HCT116 (cell line): Measurements from ENCODE around the gene CCL15. TPM values are rescaled to one million over a fixed set of nuclear protein-coding genes. Genes with fewer than 3 reads are reported as not detected.

Experiments used
- ATAC-seq: fragments of 200-7000 bp; cut with Tn5 transposase; 2 replicates; pipeline ENCODE4 v1.9.1; 2020; ENCODE audit warnings: mild to moderate bottlenecking, moderate library complexity
- BruUV-seq: library from RNA; stranded (reverse); fragments of 400-500 nt; replicated peaks from 2 replicates; lab custom pipeline; 2021; lab: Mats Ljungman, UMichigan
- CTCF ChIA-PET: fragments of 300-600 bp; sonication (Branson Sonifier 250); formaldehyde crosslinking; loops from one replicate; lab custom pipeline; 2021; ENCODE audit warnings: antibody characterized with exemption; lab: Charles Lee
- POLR2A ChIA-PET: fragments of 300-600, 350-600 bp; sonication (Branson Sonifier 250); formaldehyde crosslinking; loops from one replicate; lab custom pipeline; 2021; ENCODE audit warnings: antibody characterized with exemption; lab: Charles Lee
- RAD21 ChIA-PET, 2 experiments: fragments of 300-600 bp; sonication (Branson Sonifier 250); formaldehyde crosslinking; loops; one replicate each; lab custom pipeline; 2023; ENCODE audit warnings: low total read pairs in 2 of 2; ENCODE audit not compliant: uncharacterized antibody in 2 of 2, unreplicated experiment in 2 of 2, low non-redundant PET in 1 of 2; lab: Charles Lee
- DNase-seq: peaks from one replicate; pipeline ENCODE4 v3.0.0-alpha.2; 2010; ENCODE audit warnings: low read depth, low spot score
- H2AFZ ChIP-seq: fragments of 200-600 bp; shearing (Covaris generic), sonication (generic); 2 replicates; pipeline ENCODE4 v1.6.1; 2017; ENCODE audit warnings: low read depth, mixed run types, mixed read lengths, antibody characterized with exemption, low read length; ENCODE audit not compliant: poor library complexity, severe bottlenecking
- H3K27ac ChIP-seq: 2 replicates; pipeline ENCODE4 v1.5.1; 2012; ENCODE audit warnings: low read depth, low read length
- H3K27me3 ChIP-seq: fragments of 200-600 bp; sonication (generic); 2 replicates; pipeline ENCODE4 v1.6.1; 2016; ENCODE audit warnings: mixed run types, low read length, mixed read lengths; ENCODE audit not compliant: insufficient read depth
- H3K36me3 ChIP-seq, 2 experiments: fragments of 200-500 bp in 1 of 2; fragments of 200-600 bp in 1 of 2; sonication (Bioruptor generic) in 1 of 2; sonication (generic) in 1 of 2; 2 replicates each; pipeline versions ENCODE4 v1.5.1 to v1.6.1; 2014 to 2016; ENCODE audit warnings: low read length in 2 of 2, inconsistent platforms in 1 of 2, mixed read lengths in 1 of 2, mixed run types in 1 of 2; ENCODE audit not compliant: insufficient read depth in 2 of 2, control insufficient read depth in 1 of 2
- H3K4me1 ChIP-seq, 2 experiments: fragments of 200-600 bp in 1 of 2; sonication (generic) in 1 of 2; 2 replicates each; pipeline versions ENCODE4 v1.5.1 to v1.6.1; 2012 to 2017; ENCODE audit warnings: low read length in 2 of 2, inconsistent platforms in 1 of 2, mild to moderate bottlenecking in 1 of 2, mixed read lengths in 1 of 2, mixed run types in 1 of 2, moderate library complexity in 1 of 2; ENCODE audit not compliant: insufficient read depth in 2 of 2, control insufficient read depth in 1 of 2
- H3K4me2 ChIP-seq: fragments of 200-600 bp; sonication (generic); 2 replicates; pipeline ENCODE4 v1.6.1; 2017; ENCODE audit warnings: mixed run types, low read length, mixed read lengths
- H3K4me3 ChIP-seq, 2 experiments: fragments of 200-600 bp in 1 of 2; sonication (generic) in 1 of 2; replicated peaks in 1 of 2; 2 replicates each; pipeline ENCODE4 v1.5.1; 2011 to 2016; ENCODE audit warnings: low read length in 2 of 2, control low read depth in 1 of 2, low read depth in 1 of 2, mild to moderate bottlenecking in 1 of 2, mixed read lengths in 1 of 2, mixed run types in 1 of 2
- H3K79me2 ChIP-seq: fragments of 200-600 bp; sonication (generic); 2 replicates; pipeline ENCODE4 v1.6.1; 2017; ENCODE audit warnings: mild to moderate bottlenecking, mixed run types, low read length, moderate library complexity, mixed read lengths; ENCODE audit not compliant: insufficient read depth
- H3K9ac ChIP-seq: fragments of 200-600 bp; sonication (generic); 2 replicates; pipeline ENCODE4 v1.6.1; 2016; ENCODE audit warnings: low read length, mixed read lengths
- H3K9me2 ChIP-seq: fragments of 200-600 bp; sonication (generic), shearing (Covaris generic); 2 replicates; pipeline ENCODE4 v1.6.1; 2017; ENCODE audit warnings: mixed run types, mild to moderate bottlenecking, moderate library complexity; ENCODE audit not compliant: insufficient read depth
- H3K9me3 ChIP-seq, 2 experiments: fragments of 200-500 bp in 1 of 2; fragments of 200-600 bp in 1 of 2; sonication (Bioruptor generic) in 1 of 2; sonication (generic) in 1 of 2; 2 replicates each; pipeline ENCODE4 v1.6.1; 2014 to 2017; ENCODE audit warnings: low read length in 2 of 2, mixed read lengths in 2 of 2, inconsistent platforms in 1 of 2, low read depth in 1 of 2, mild to moderate bottlenecking in 1 of 2, mixed run types in 1 of 2, moderate library complexity in 1 of 2; ENCODE audit not compliant: control insufficient read depth in 1 of 2, insufficient read depth in 1 of 2
- H4K20me1 ChIP-seq: fragments of 200-600 bp; sonication (generic), shearing (Covaris generic); 2 replicates; pipeline ENCODE4 v1.6.1; 2017; ENCODE audit warnings: mixed run types, mild to moderate bottlenecking, moderate library complexity; ENCODE audit not compliant: insufficient read depth
- ATF3 ChIP-seq: IDR thresholded peaks from 2 replicates; pipeline ENCODE4 v1.6.1; 2012
- CBX3 ChIP-seq: IDR thresholded peaks from 2 replicates; pipeline ENCODE4 v1.6.1; 2012; ENCODE audit warnings: low read depth
- CEBPB ChIP-seq: IDR thresholded peaks from 2 replicates; pipeline ENCODE4 v1.6.1; 2012; ENCODE audit warnings: low read depth
- CTCF ChIP-seq, 3 experiments: fragments of 200-600 bp in 1 of 3; sonication (generic) in 1 of 3; IDR thresholded peaks in 2 of 3; conservative IDR thresholded peaks in 1 of 3; 2 replicates each; pipeline ENCODE4 v1.5.1; 2012 to 2017; ENCODE audit warnings: low read depth in 2 of 3, low read length in 2 of 3, antibody characterized with exemption in 1 of 3, borderline replicate concordance in 1 of 3, control low read depth in 1 of 3, mild to moderate bottlenecking in 1 of 3, mixed read lengths in 1 of 3, mixed run types in 1 of 3, moderate library complexity in 1 of 3; ENCODE audit not compliant: insufficient read depth in 1 of 3
- EGR1 ChIP-seq: IDR thresholded peaks from 2 replicates; pipeline ENCODE4 v1.6.1; 2012; ENCODE audit warnings: low read depth
- ELF1 ChIP-seq: IDR thresholded peaks from 2 replicates; pipeline ENCODE4 v1.6.1; 2012; ENCODE audit warnings: low read depth, borderline replicate concordance
- EZH2 ChIP-seq: fragments of 200-600 bp; sonication (generic); IDR thresholded peaks from 2 replicates; pipeline ENCODE4 v1.6.1; 2017; ENCODE audit warnings: antibody characterized with exemption, mixed run types
- EZH2phosphoT487 ChIP-seq: fragments of 200-600 bp; IDR thresholded peaks from 2 replicates; pipeline ENCODE4 v1.6.1; 2018; ENCODE audit warnings: antibody characterized with exemption, borderline replicate concordance
- FOSL1 ChIP-seq: IDR thresholded peaks from 2 replicates; pipeline ENCODE4 v1.6.1; 2012; ENCODE audit warnings: low read depth
- MAX ChIP-seq: IDR thresholded peaks from 2 replicates; pipeline ENCODE4 v1.6.1; 2012
- POLR2AphosphoS5 ChIP-seq: IDR thresholded peaks from 2 replicates; pipeline ENCODE4 v1.6.1; 2011; ENCODE audit warnings: mild to moderate bottlenecking, low read depth, low read length, moderate library complexity
- RAD21 ChIP-seq: IDR thresholded peaks from 2 replicates; pipeline ENCODE4 v1.6.1; 2012; ENCODE audit warnings: low read depth, mild to moderate bottlenecking
- REST ChIP-seq: IDR thresholded peaks from 2 replicates; pipeline ENCODE4 v1.6.1; 2012; ENCODE audit warnings: low read depth
- SIN3A ChIP-seq: IDR thresholded peaks from 2 replicates; pipeline ENCODE4 v1.6.1; 2012; ENCODE audit warnings: low read depth
- SRF ChIP-seq: IDR thresholded peaks from 2 replicates; pipeline ENCODE4 v1.6.1; 2012; ENCODE audit warnings: low read depth
- TCF7L2 ChIP-seq: IDR thresholded peaks from 2 replicates; pipeline ENCODE4 v1.7.0; 2011; ENCODE audit warnings: borderline replicate concordance, inconsistent platforms; ENCODE audit not compliant: insufficient read depth, insufficient read length; ENCODE audit errors: extremely low read depth
- YY1 ChIP-seq: IDR thresholded peaks from 2 replicates; pipeline ENCODE4 v1.6.1; 2011; ENCODE audit warnings: low read length, low read depth, moderate library complexity, mild to moderate bottlenecking; ENCODE audit not compliant: insufficient replicate concordance; ENCODE audit errors: extremely low read depth
- ZBTB33 ChIP-seq: IDR thresholded peaks from 2 replicates; pipeline ENCODE4 v1.6.1; 2011; ENCODE audit warnings: mild to moderate bottlenecking, low read length, moderate library complexity; ENCODE audit not compliant: insufficient replicate concordance; ENCODE audit errors: extremely low read depth
- ZFX ChIP-seq: fragments of 450-650 bp; IDR thresholded peaks from 2 replicates; pipeline ENCODE4 v1.6.1; 2017
- ZNF274 ChIP-seq: fragments of 200-500 bp; sonication (Bioruptor generic); IDR thresholded peaks from 2 replicates; pipeline ENCODE4 v1.6.1; 2014; ENCODE audit warnings: mild to moderate bottlenecking, low read depth, low read length, inconsistent platforms
- intact Hi-C: fragments of 100-400 bp; cut with micrococcal nuclease; formaldehyde crosslinking; loops from 2 replicates; pipeline ENCODE4 v1.10.0; 2022
- total RNA-seq: library from RNA; stranded (reverse); gene quantifications from one replicate; pipeline ENCODE4 v1.2.1, GENCODE V29; 2021; ENCODE audit not compliant: unreplicated experiment

Gene CCL15
- total RNA-seq, 1 experiment from 2014 or later, result not detected

GRCh38 chr17:36016555-36016954 is 15.2 kb upstream of the CCL15 start:
- no peak overlapping the region for H3K27ac ChIP-seq
- no peak for ATAC-seq
- POLR2A ChIA-PET, result no interaction called here
- intact Hi-C loops, result no loop called here
- no peaks in the 10 kb centered on the region for H3K9me3 ChIP-seq
- no peak overlapping the region for H3K4me3 ChIP-seq
- no peak for DNase-seq
- no peaks in the 10 kb centered on the region for H3K79me2 ChIP-seq
- no peaks in the 10 kb centered on the region for H3K36me3 ChIP-seq
- H2AFZ ChIP-seq, result no peak overlapping the region
- no peaks in the 10 kb centered on the region for H3K9me2 ChIP-seq
- CTCF ChIA-PET, result no interaction called here
- TF ChIP-seq ATF3 (no peak), EZH2 (no peak), CBX3 (no peak), POLR2AphosphoS5 (no peak), SRF (no peak), RAD21 (no peak), ZFX (no peak), EGR1 (no peak), TCF7L2 (no peak), YY1 (no peak), CTCF (IDR thresholded peaks at IDR 0.05 in 2 of 3, conservative IDR thresholded peaks at IDR 0.05 in 1 of 3; ENCODE audit: borderline replicate concordance in 1 of 3, insufficient read depth in 1 of 3, low read depth in 2 of 3, low read length in 2 of 3) (no peak), ZNF274 (no peak), SIN3A (no peak), FOSL1 (no peak), EZH2phosphoT487 (no peak), CEBPB (no peak), ELF1 (no peak), MAX (no peak), ZBTB33 (no peak), REST (no peak)
- H3K4me1 ChIP-seq, result no peaks in the 10 kb centered on the region
- H3K27me3 ChIP-seq, result peaks cover 23% of the 10 kb centered on the region
- H3K4me2 ChIP-seq, result no peak overlapping the region
- no TSS peak for BruUV-seq
- RAD21 ChIA-PET, result no interaction called here
- H3K9ac ChIP-seq, result no peak overlapping the region
- no peaks in the 10 kb centered on the region for H4K20me1 ChIP-seq
